Measurements from ENCODE around the gene KCND3. TPM values are rescaled to one million over a fixed set of nuclear protein-coding genes. Genes with fewer than 3 reads are reported as not detected.

The KCND3 gene
- total RNA-seq, 4 donors from 2014 or later = 2.4 to 6.0 (median 3.9) TPM

DNA sequence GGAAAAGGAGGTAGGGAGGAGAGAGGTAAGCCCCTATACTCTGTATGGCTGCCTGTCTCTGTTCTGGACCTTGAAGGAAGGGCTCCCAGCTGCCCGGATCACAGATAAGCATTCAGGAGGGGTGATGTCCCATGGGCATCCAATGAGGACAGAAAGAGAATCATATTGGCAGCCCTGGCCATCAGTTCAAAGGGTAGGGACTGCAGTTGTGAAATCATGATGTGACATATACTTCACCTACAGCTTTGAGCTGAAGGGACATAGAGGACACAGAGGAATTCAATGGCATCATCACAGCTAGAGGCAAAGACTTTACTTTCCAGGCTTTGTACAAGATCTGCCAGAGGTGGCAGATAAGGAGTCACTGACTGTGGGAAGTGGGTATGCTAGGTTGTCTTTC, 212.2 kb downstream of the KCND3 start:
- Histone ChIP-seq H3K9me3 (no peaks in the 10 kb centered on the region), H3K27me3 (no peaks in the 10 kb centered on the region), H3K36me3 (peaks cover 0 to 6% (median 0%) of the 10 kb centered on the region in 3 donors), H3K4me3 (no peak overlapping the region), H3K4me1 (no peaks in the 10 kb centered on the region), H3K27ac (no peak overlapping the region)
- 67 to 100% methylated on average over 1 of the region's 1 CpG for WGBS, 2 donors
- intact Hi-C loops (cut with DNase I) = no loop called here
- no peak for DNase-seq
- TF ChIP-seq, protein P1, sequence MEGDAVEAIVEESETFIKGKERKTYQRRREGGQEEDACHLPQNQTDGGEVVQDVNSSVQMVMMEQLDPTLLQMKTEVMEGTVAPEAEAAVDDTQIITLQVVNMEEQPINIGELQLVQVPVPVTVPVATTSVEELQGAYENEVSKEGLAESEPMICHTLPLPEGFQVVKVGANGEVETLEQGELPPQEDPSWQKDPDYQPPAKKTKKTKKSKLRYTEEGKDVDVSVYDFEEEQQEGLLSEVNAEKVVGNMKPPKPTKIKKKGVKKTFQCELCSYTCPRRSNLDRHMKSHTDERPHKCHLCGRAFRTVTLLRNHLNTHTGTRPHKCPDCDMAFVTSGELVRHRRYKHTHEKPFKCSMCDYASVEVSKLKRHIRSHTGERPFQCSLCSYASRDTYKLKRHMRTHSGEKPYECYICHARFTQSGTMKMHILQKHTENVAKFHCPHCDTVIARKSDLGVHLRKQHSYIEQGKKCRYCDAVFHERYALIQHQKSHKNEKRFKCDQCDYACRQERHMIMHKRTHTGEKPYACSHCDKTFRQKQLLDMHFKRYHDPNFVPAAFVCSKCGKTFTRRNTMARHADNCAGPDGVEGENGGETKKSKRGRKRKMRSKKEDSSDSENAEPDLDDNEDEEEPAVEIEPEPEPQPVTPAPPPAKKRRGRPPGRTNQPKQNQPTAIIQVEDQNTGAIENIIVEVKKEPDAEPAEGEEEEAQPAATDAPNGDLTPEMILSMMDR (IDR thresholded peaks at IDR 0.05) = no peak
- no peak for TF ChIP-seq POLR2A (IDR thresholded peaks at IDR 0.05)

DNA sequence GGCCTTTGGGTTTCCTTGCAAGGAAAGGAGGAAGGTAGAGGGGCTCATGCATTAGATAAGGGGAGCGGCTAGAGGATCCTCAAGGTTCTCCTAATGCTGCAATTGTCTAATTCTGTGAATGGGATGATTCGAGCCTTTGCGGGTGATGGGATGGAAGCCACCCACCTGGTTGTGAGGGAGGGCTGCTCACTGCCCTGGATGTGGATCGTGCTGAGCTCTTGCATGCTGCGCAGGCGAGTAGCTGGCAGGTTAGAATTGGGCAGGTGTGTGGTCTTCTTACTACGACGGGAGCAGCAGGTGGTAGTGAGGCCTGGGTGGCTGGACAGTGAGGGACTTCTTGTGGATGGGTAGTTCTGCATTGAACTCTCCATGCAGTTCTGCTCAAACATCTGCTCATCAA, 212.6 kb downstream of the KCND3 start:
- WGBS, 2 donors = 91 to 98% methylated on average over 4 to 6 of the region's 8 CpGs
- Histone ChIP-seq H3K4me3 (no peak overlapping the region), H3K36me3 (peaks cover 0 to 6% (median 0%) of the 10 kb centered on the region in 3 donors), H3K27me3 (no peaks in the 10 kb centered on the region), H3K4me1 (no peaks in the 10 kb centered on the region), H3K27ac (no peak overlapping the region), H3K9me3 (no peaks in the 10 kb centered on the region)
- TF ChIP-seq, protein P1 (IDR thresholded peaks at IDR 0.05) = no peak
- no peak for TF ChIP-seq POLR2A (IDR thresholded peaks at IDR 0.05)
- intact Hi-C loops (cut with DNase I) = no loop called here
- DNase-seq = no peak

DNA sequence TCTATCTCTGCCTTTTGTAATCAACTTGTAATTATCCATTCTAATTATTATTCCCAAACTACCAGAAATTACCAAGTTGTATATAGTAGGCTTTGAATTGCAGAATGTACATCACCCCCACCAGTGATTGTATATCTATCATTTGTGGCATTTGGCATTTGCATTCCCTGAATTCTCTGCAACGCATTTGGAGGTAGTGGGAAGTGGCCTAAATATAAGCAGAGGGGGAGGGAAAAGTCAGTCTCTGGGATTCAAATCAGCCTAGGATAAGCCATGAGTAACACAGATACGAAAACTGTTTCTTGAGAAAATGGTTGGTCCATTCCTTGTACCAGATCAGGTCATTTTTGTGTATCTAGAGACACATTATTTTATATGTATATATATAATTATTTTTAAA, 213.1 kb downstream of the KCND3 start:
- H3K27me3 ChIP-seq = no peaks in the 10 kb centered on the region
- peaks cover 0 to 6% (median 0%) of the 10 kb centered on the region in 3 donors for H3K36me3 ChIP-seq
- H3K27ac ChIP-seq = no peak overlapping the region
- DNase-seq = no peak
- TF ChIP-seq, protein P1 (IDR thresholded peaks at IDR 0.05) = no peak
- TF ChIP-seq POLR2A (IDR thresholded peaks at IDR 0.05) = no peak
- intact Hi-C loops (cut with DNase I) = no loop called here
- H3K4me3 ChIP-seq = no peak overlapping the region
- no peaks in the 10 kb centered on the region for H3K9me3 ChIP-seq
- WGBS, 2 donors = 83 to 87% methylated on average over 2 of the region's 2 CpGs
- H3K4me1 ChIP-seq = no peaks in the 10 kb centered on the region

DNA sequence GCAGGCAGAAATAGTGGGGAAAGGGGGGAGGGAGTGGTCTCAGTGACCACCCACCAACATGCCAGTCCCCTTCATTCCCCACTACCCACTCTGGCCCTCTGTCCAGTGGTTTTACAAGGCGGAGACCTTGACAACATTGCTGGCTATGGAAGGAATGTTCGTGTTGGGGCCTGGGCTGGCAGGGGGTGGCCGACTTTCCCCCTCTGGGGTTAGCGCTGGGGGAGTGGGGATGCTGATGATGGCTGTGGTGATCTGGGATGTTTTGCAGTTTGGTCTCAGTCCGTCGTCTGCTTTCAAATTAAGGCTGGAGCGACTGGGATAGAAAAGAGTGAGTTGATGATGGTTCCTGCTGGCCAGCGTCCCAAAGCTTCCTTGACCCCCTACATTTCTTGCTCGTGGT, 213.5 kb downstream of the KCND3 start:
- intact Hi-C loops (cut with DNase I) = no loop called here
- TF ChIP-seq POLR2A (IDR thresholded peaks at IDR 0.05) = no peak
- TF ChIP-seq, protein P1 (IDR thresholded peaks at IDR 0.05) = no peak
- H3K27ac ChIP-seq = no peak overlapping the region
- WGBS, 2 donors = 74 to 80% methylated on average over 5 to 7 of the region's 9 CpGs
- H3K27me3 ChIP-seq = no peaks in the 10 kb centered on the region
- H3K4me3 ChIP-seq = no peak overlapping the region
- DNase-seq = no peak
- H3K36me3 ChIP-seq = peaks cover 0 to 6% (median 0%) of the 10 kb centered on the region in 3 donors
- H3K9me3 ChIP-seq = no peaks in the 10 kb centered on the region
- no peaks in the 10 kb centered on the region for H3K4me1 ChIP-seq

DNA sequence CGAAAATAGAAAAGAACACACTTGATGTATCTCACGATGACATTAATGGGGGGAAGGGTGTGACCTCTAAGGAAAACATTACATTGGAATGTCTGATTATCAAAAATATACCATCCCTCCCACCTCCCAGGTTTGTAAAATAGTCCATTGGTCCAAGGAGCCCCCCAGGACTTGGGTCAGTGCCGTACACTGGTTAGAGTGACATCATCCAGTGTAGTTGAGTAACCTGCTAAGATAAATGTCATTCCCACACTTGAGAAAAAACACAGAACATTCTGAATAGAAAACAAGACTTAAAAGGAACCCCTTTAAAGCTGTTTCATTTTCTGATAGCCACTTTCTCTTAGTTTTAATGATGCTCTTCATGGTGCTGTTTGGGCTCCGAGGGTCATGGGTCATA, 218.6 kb downstream of the KCND3 start:
- Histone ChIP-seq H3K9me3 (no peaks in the 10 kb centered on the region), H3K4me3 (no peak overlapping the region), H3K36me3 (peaks cover 0 to 29% (median 0%) of the 10 kb centered on the region in 3 donors), H3K27ac (no peak overlapping the region), H3K27me3 (no peaks in the 10 kb centered on the region), H3K4me1 (peaks cover 0 to 4% (median 0%) of the 10 kb centered on the region in 3 donors)
- 82% methylated on average over 4 of the region's 4 CpGs for WGBS, 2 donors
- TF ChIP-seq, protein P1 (IDR thresholded peaks at IDR 0.05) = no peak
- no peak for TF ChIP-seq POLR2A (IDR thresholded peaks at IDR 0.05)
- DNase-seq = no peak
- intact Hi-C loops (cut with DNase I) = no loop called here
